CD4-positive, alpha-beta T cell (primary cell): ENCODE results near the gene PPP1R9A. TPM values are rescaled to one million over a fixed set of nuclear protein-coding genes. Genes with fewer than 3 reads are reported as not detected.

Experiments
- ATAC-seq: fragments of 200-7000 bp; cut with Tn5 transposase; one replicate; pipeline ENCODE4 v1.10.0; 2022; ENCODE audit warnings: mild to moderate bottlenecking; ENCODE audit not compliant: poor library complexity
- CTCF ChIA-PET: fragments of 350-600 bp; sonication (Branson Sonifier 250); formaldehyde crosslinking; loops from one replicate; lab custom pipeline; 2021; ENCODE audit warnings: antibody characterized with exemption, inconsistent platforms; lab: Charles Lee
- POLR2A ChIA-PET: fragments of 350-600 bp; sonication (Branson Sonifier 250); formaldehyde crosslinking; loops from one replicate; lab custom pipeline; 2021; ENCODE audit warnings: antibody characterized with exemption, inconsistent platforms; lab: Charles Lee
- DNase-seq, 14 experiments: peaks; one replicate each; pipeline ENCODE4 v3.0.0-alpha.2; 2013 to 2020; ENCODE audit warnings: mixed read lengths in 2 of 14
- H3K27ac ChIP-seq, 2 donors: one replicate each; pipeline versions ENCODE4 v1.5.1 to v1.7.0; 2013; ENCODE audit warnings: low read length in 2 of 2, low read depth in 1 of 2, mild to moderate bottlenecking in 1 of 2
- H3K27me3 ChIP-seq, 2 experiments: 1 replicate in 1 of 2; 2 replicates in 1 of 2; pipeline versions ENCODE4 v1.6.1 to v1.7.0; 2013; ENCODE audit warnings: low read length in 2 of 2, control low read depth in 1 of 2, mild to moderate bottlenecking in 1 of 2, moderate library complexity in 1 of 2; ENCODE audit not compliant: insufficient read depth in 2 of 2, control insufficient read depth in 1 of 2
- H3K36me3 ChIP-seq: one replicate; pipeline ENCODE4 v1.6.1; 2013; ENCODE audit warnings: low read length, control low read depth; ENCODE audit not compliant: insufficient read depth
- H3K4me1 ChIP-seq: one replicate; pipeline ENCODE4 v1.6.1; 2013; ENCODE audit warnings: low read length, control low read depth; ENCODE audit not compliant: insufficient read depth
- H3K4me3 ChIP-seq: one replicate; pipeline ENCODE4 v1.5.1; 2013; ENCODE audit warnings: mild to moderate bottlenecking, low read length, moderate library complexity
- H3K9me3 ChIP-seq, 2 experiments: 1 replicate in 1 of 2; 2 replicates in 1 of 2; pipeline versions ENCODE4 v1.6.1 to v1.7.0; 2013; ENCODE audit warnings: low read length in 2 of 2, mild to moderate bottlenecking in 2 of 2, control low read depth in 1 of 2, moderate library complexity in 1 of 2; ENCODE audit not compliant: control insufficient read depth in 1 of 2, insufficient read depth in 1 of 2
- H3K27ac Mint-ChIP-seq: one replicate; pipeline ENCODE4 v1.8.0; 2020; ENCODE audit warnings: mixed read lengths
- H3K27me3 Mint-ChIP-seq: one replicate; pipeline ENCODE4 v1.8.0; 2021; ENCODE audit warnings: mixed read lengths
- H3K36me3 Mint-ChIP-seq: one replicate; pipeline ENCODE4 v1.8.0; 2021; ENCODE audit warnings: low read depth, mixed read lengths
- H3K4me1 Mint-ChIP-seq: one replicate; pipeline ENCODE4 v1.8.0; 2021; ENCODE audit warnings: low read depth, mixed read lengths
- H3K4me3 Mint-ChIP-seq: one replicate; pipeline ENCODE4 v1.8.0; 2020; ENCODE audit warnings: mild to moderate bottlenecking, mixed read lengths
- H3K9me3 Mint-ChIP-seq: one replicate; pipeline ENCODE4 v1.8.0; 2020; ENCODE audit warnings: mixed read lengths
- intact Hi-C, 2 experiments: fragments of 100-400 bp; cut with DNase I in 1 of 2; cut with micrococcal nuclease in 1 of 2; formaldehyde crosslinking; loops; one replicate each; pipeline versions ENCODE4 v1.15.1 to v1.9.0; 2023 to 2025; cut with DNase I, micrococcal nuclease
- total RNA-seq, 174 experiments: library from RNA in 2 of 174; stranded (reverse) in 2 of 174; gene quantifications; one replicate each; pipeline ENCODE4 v1.2.3 and lab custom pipeline; 2021 to 2026
- TF ChIP-seq, protein P1 (sequence below): fragments of 200-600 bp; IDR thresholded peaks from one replicate; pipeline ENCODE4 v1.8.0; 2022; ENCODE audit warnings: antibody characterized with exemption, mild to moderate bottlenecking

The PPP1R9A gene
- total RNA-seq, 2 experiments from 2014 or later: not detected

DNA sequence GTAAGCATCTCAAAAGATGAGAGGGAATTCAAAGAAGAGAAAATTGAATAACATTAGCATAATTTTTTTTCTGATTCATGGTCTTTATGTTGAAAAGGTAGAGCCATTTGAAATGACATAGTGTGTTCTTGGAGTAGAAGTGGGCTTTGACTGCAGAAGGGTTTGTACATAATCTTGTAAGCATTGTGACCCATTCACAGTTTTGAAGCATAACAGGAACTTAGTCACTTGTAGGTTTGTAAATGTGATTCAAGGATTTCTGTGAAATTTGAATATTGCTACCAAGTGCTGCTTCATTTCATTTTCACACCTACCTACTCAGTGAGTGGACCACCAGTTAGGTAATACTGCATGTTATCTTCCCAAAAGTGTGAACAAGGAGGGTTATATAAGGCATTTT, 348.3 kb downstream of the PPP1R9A start:
- Histone ChIP-seq H3K4me1 (no peaks in the 10 kb centered on the region), H3K9me3 (no peaks in the 10 kb centered on the region), H3K36me3 (no peaks in the 10 kb centered on the region), H3K27me3 (no peaks in the 10 kb centered on the region), H3K27ac (no peak overlapping the region), H3K4me3 (no peak overlapping the region)
- intact Hi-C loops: no loop called here
- H3K9me3 Mint-ChIP-seq: no peaks in the 10 kb centered on the region
- DNase-seq: no peak
- TF ChIP-seq, protein P1, sequence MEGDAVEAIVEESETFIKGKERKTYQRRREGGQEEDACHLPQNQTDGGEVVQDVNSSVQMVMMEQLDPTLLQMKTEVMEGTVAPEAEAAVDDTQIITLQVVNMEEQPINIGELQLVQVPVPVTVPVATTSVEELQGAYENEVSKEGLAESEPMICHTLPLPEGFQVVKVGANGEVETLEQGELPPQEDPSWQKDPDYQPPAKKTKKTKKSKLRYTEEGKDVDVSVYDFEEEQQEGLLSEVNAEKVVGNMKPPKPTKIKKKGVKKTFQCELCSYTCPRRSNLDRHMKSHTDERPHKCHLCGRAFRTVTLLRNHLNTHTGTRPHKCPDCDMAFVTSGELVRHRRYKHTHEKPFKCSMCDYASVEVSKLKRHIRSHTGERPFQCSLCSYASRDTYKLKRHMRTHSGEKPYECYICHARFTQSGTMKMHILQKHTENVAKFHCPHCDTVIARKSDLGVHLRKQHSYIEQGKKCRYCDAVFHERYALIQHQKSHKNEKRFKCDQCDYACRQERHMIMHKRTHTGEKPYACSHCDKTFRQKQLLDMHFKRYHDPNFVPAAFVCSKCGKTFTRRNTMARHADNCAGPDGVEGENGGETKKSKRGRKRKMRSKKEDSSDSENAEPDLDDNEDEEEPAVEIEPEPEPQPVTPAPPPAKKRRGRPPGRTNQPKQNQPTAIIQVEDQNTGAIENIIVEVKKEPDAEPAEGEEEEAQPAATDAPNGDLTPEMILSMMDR: no peak
- H3K36me3 Mint-ChIP-seq: no peaks in the 10 kb centered on the region
- H3K27me3 Mint-ChIP-seq: no peaks in the 10 kb centered on the region
- H3K4me1 Mint-ChIP-seq: no peaks in the 10 kb centered on the region
- H3K4me3 Mint-ChIP-seq: no peak overlapping the region
- ChIA-PET POLR2A (no interaction called here), CTCF (no interaction called here)
- no peak overlapping the region for H3K27ac Mint-ChIP-seq
- ATAC-seq: no peak

DNA sequence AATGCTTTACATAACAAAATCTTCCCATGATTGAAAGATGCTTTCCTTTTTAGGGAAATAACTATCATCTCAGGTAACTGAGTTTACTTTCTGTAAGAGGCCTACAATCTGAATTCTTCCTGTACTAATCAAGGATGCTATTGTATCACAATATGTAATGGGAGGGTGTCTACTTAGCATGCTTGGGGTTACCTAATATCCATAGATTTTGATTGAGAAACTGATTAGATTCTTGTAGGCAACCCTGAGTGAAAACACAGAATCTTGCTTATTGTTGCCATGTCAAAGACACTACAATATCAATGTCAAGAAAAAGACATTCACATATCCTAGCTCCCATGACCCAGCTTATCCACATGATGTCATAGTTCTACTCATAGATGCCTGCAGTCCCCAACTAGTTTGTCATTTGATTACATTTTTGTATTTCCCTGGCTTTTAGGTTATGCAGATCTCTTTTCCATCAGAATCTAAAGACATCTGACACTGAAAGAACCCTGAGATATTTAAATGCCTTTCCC, 354.6 kb downstream of the PPP1R9A start:
- intact Hi-C loops: no loop called here
- H3K4me1 ChIP-seq: no peaks in the 10 kb centered on the region
- H3K4me1 Mint-ChIP-seq: no peaks in the 10 kb centered on the region
- POLR2A ChIA-PET: no interaction called here
- no peaks in the 10 kb centered on the region for H3K27me3 Mint-ChIP-seq
- no peak overlapping the region for H3K4me3 Mint-ChIP-seq
- no peaks in the 10 kb centered on the region for H3K36me3 ChIP-seq
- no peaks in the 10 kb centered on the region for H3K9me3 ChIP-seq
- no peak overlapping the region for H3K27ac ChIP-seq
- CTCF ChIA-PET: no interaction called here
- H3K27ac Mint-ChIP-seq: no peak overlapping the region
- no peaks in the 10 kb centered on the region for H3K27me3 ChIP-seq
- TF ChIP-seq, protein P1: no peak
- H3K9me3 Mint-ChIP-seq: no peaks in the 10 kb centered on the region
- ATAC-seq: no peak
- DNase-seq: no peak
- H3K36me3 Mint-ChIP-seq: no peaks in the 10 kb centered on the region
- H3K4me3 ChIP-seq: no peak overlapping the region

GRCh38 chr7:95262875-95263274, 355.5 kb downstream of the PPP1R9A start:
- DNase-seq: no peak
- no peaks in the 10 kb centered on the region for H3K9me3 ChIP-seq
- Mint-ChIP-seq H3K36me3 (no peaks in the 10 kb centered on the region), H3K4me1 (no peaks in the 10 kb centered on the region), H3K4me3 (no peak overlapping the region), H3K27ac (no peak overlapping the region), H3K9me3 (no peaks in the 10 kb centered on the region), H3K27me3 (no peaks in the 10 kb centered on the region)
- no peak overlapping the region for H3K4me3 ChIP-seq
- intact Hi-C loops: no loop called here
- TF ChIP-seq, protein P1: no peak
- H3K36me3 ChIP-seq: no peaks in the 10 kb centered on the region
- H3K27ac ChIP-seq: no peak overlapping the region
- H3K27me3 ChIP-seq: no peaks in the 10 kb centered on the region
- no peaks in the 10 kb centered on the region for H3K4me1 ChIP-seq
- POLR2A ChIA-PET: no interaction called here
- CTCF ChIA-PET: no interaction called here
- no peak for ATAC-seq
